SK-MEL-5 (cell line): ENCODE results near the gene NFIB. TPM values are rescaled to one million over a fixed set of nuclear protein-coding genes. Genes with fewer than 3 reads are reported as not detected.

ENCODE experiments used
- DNase-seq: peaks from one replicate; pipeline ENCODE4 v3.0.0-alpha.2; 2016; ENCODE audit warnings: low read depth, low spot score
- in situ Hi-C: cut with HindIII; loops from 2 replicates; pipeline ENCODE4 v1.10.0; 2016; ENCODE audit warnings: low sequenced_read_pairs, high pct_unique_total_duplicates, low pct_unique_long_range_greater_than_20kb
- total RNA-seq: library from RNA; depleted of rRNA; stranded (reverse); fragments of >200 nt; shearing (Covaris generic); gene quantifications from 2 replicates; pipeline ENCODE4 v1.2.3, GENCODE V29; 2014

NFIB gene
- total RNA-seq, 1 experiment from 2014 or later, result 11.7 TPM

- DNase-seq, result no peak
- in situ Hi-C loops, result no loop called here
Observed at GRCh38 chr9:14139287-14139686, 174.7 kb downstream of the NFIB start.

- in situ Hi-C loops, result no loop called here
- DNase-seq, result peak; percentile 40
Observed at GRCh38 chr9:14136646-14137370, 177.1 kb downstream of the NFIB start.

GRCh38 chr9:14136047-14136635, 177.8 kb downstream of the NFIB start:
- in situ Hi-C loops, result no loop called here
- DNase-seq, result no peak

- no peak for DNase-seq
- in situ Hi-C loops, result no loop called here
Observed at GRCh38 chr9:14135421-14135820, 178.5 kb downstream of the NFIB start.

GRCh38 chr9:14133394-14133793, 180.5 kb downstream of the NFIB start:
- DNase-seq, result no peak
- in situ Hi-C loops, result no loop called here

GRCh38 chr9:14132775-14133174, 181.2 kb downstream of the NFIB start:
- in situ Hi-C loops, result no loop called here
- no peak for DNase-seq

GRCh38 chr9:14131356-14132088, 182.4 kb downstream of the NFIB start:
- DNase-seq, result no peak
- in situ Hi-C loops, result no loop called here

GRCh38 chr9:14127656-14128055, 186.3 kb downstream of the NFIB start:
- in situ Hi-C loops, result no loop called here
- DNase-seq, result no peak

- no peak for DNase-seq
- in situ Hi-C loops, result no loop called here
Observed at GRCh38 chr9:14119694-14120514, 194.0 kb downstream of the NFIB start.

GRCh38 chr9:14112226-14112625, 201.7 kb downstream of the NFIB start:
- DNase-seq, result no peak
- in situ Hi-C loops, result no loop called here

- in situ Hi-C loops, result no loop called here
- DNase-seq, result no peak
Observed at GRCh38 chr9:14111696-14112095, 202.2 kb downstream of the NFIB start.

GRCh38 chr9:14107977-14108376, 206.0 kb downstream of the NFIB start:
- DNase-seq, result peak; percentile 80
- in situ Hi-C loops, result no loop called here

- in situ Hi-C loops, result no loop called here
- no peak for DNase-seq
Observed at GRCh38 chr9:14107495-14107894, 206.4 kb downstream of the NFIB start.

GRCh38 chr9:14106699-14107098, 207.2 kb downstream of the NFIB start:
- in situ Hi-C loops, result no loop called here
- no peak for DNase-seq

- in situ Hi-C loops, result no loop called here
- DNase-seq, result no peak
Observed at GRCh38 chr9:14104496-14104895, 209.4 kb downstream of the NFIB start.

GRCh38 chr9:14103115-14103514, 210.8 kb downstream of the NFIB start:
- DNase-seq, result no peak
- in situ Hi-C loops, result no loop called here

GRCh38 chr9:14099737-14100136, 214.2 kb downstream of the NFIB start:
- DNase-seq, result no peak

More at GRCh38 chr9:14099737-14100136, 214.2 kb downstream of the NFIB start:
- in situ Hi-C loops, result no loop called here
